ENCODE measurements around the gene TMCO6.
A peak's percentile ranks its signal among the peaks of the same experiment; 100 is the strongest.
"Not testable (repeated sequence)": the region's sequence is repeated elsewhere in the genome, so short reads cannot be mapped to it uniquely, and the experiment has no call there.

TMCO6 gene

GRCh38 chr5:140630292-140631035, 8.8 kb upstream of the TMCO6 start:
- FAIRE-seq (no peak), DNase-seq (ENCODE audit: low spot score) (no peak)

DNA sequence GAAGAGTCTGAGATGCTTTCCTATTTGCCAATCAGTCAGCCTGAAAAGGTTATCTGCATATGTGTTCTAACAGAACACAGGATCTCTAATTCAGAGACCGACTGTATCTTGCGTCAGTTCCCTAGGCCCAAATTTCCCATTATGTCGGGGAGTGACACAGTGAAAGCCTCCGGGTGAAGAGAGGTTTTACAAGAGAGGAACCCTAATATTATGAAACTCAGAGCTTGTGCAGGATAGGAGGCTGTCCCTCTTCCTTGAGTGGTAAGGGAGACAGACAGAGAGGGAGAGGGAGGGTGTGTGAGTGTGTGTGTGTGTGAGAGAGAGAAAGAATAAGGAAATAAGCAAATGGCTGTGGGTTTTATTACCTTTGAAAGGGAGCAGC, 8.2 kb upstream of the TMCO6 start:
- no peak for FAIRE-seq
- no peak for DNase-seq (ENCODE audit: low spot score)

- DNase-seq (ENCODE audit: low spot score), result no peak
- no peak for FAIRE-seq
Measured at GRCh38 chr5:140631831-140632365, 7.4 kb upstream of the TMCO6 start.

GRCh38 chr5:140632366-140633020, 6.8 kb upstream of the TMCO6 start:
- FAIRE-seq, result no peak
- DNase-seq (ENCODE audit: low spot score), result no peak

DNA sequence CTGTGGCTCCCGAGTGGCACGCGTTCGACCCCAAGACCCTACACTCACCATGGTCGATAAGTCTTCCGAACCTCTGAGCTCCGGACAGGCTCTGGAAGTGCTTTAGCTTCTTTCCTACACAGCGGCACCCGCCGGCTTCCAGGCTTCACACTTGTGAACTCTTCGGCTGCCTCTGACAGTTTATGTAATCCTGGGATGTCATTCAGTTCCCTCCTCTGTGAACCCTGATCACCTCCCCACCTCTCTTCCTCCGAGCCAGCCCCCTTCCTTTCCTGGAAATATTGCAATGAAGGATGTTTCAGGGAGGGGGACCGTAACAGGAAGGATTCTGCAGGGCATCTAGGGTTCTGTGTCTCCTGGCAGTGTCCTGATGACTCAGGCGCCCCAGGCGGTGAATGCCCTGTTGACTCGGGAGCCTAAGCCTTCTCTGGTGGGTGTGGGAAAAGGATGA, 6.2 kb upstream of the TMCO6 start, which contains the start of gene CD14:
CD14 (minus strand) TSS at position 155 of the 451 bp plus-strand sequence; CDS start at position 51, 104 bp downstream.
- FAIRE-seq, result no peak
- no peak for DNase-seq (ENCODE audit: low spot score)

- no peak for FAIRE-seq
- no peak for DNase-seq (ENCODE audit: low spot score)
Measured at GRCh38 chr5:140633501-140633900, 5.8 kb upstream of the TMCO6 start.

GRCh38 chr5:140634103-140634502, 5.1 kb upstream of the TMCO6 start:
- FAIRE-seq (no peak), DNase-seq (ENCODE audit: low spot score) (no peak)

- DNase-seq (ENCODE audit: low spot score), result no peak
- no peak for FAIRE-seq
Measured at GRCh38 chr5:140635291-140636257, 3.7 kb upstream of the TMCO6 start.

- no peak for DNase-seq (ENCODE audit: low spot score)
- FAIRE-seq, result no peak
Measured at GRCh38 chr5:140637371-140638100, 1.7 kb upstream of the TMCO6 start.

- DNase-seq (ENCODE audit: low spot score); FAIRE-seq: not testable (repeated sequence)
Measured at GRCh38 chr5:140638898-140639147, 428 bp upstream of the TMCO6 start.

DNA sequence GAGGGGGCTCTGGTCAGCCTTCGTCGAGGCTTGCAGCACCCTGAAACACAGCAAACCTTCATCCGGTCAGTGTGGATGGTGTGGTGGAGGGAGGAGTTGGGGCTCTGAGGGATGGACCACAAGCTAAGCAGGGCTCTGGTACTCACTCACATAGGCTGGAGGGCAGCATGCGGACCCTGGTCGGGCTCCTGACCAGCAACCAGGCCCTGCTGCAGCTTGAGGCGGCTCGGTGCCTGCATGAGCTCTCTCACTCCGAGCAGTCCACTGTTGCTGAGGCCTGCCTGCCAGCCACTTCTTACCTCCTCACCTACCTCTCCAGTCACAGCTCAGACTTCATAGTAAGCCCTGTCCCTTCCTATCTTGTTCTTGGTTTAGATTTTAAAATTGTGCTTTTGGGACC, 2.5 kb downstream of the TMCO6 start:
- FAIRE-seq (no peak), DNase-seq (ENCODE audit: low spot score) (no peak)

GRCh38 chr5:140642718-140643117, 3.5 kb downstream of the TMCO6 start:
- DNase-seq (ENCODE audit: low spot score) (no peak), FAIRE-seq (no peak)

DNA sequence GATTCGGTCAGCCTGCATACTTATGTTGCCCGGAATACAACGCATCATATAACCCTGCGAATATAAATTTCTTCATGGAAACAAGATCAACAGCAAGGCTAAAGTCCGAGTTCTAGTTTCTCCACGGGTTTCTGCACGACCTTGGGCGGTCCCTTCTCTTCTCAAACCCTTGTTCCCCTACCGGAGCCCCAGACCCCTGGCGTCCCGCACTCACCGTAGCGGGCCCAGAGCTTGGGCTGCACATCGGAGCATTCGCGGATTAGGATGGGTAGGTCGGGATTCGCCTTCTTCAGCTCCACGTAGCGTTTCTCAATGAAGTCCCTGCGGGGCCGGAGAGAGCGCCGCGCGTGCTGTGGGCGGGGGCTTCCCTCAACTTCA, 7.8 kb downstream of the TMCO6 start:
- FAIRE-seq, result no peak

DNA sequence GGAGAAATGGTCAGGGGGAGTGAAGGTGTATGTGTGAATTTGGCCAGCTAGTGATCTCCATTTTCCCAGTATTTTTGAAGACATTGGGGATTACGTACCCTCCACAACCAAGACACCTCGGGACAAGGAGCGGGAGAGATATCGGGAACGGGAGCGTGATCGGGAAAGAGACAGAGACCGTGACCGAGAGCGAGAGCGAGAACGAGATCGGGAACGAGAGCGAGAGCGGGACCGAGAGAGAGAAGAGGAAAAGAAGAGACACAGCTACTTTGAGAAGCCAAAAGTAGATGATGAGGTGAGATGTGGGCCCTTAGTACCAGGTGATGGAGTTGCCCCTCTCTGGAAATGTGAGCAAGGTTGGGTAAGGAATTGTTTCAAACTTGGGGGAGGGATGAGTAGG, 19.6 kb downstream of the TMCO6 start:
- FAIRE-seq (no peak), DNase-seq (ENCODE audit: low spot score) (no peak)

More for the DNA sequence above, 7.8 kb downstream of the TMCO6 start:
- peak; percentile 8 for DNase-seq (ENCODE audit: low spot score)

DNA sequence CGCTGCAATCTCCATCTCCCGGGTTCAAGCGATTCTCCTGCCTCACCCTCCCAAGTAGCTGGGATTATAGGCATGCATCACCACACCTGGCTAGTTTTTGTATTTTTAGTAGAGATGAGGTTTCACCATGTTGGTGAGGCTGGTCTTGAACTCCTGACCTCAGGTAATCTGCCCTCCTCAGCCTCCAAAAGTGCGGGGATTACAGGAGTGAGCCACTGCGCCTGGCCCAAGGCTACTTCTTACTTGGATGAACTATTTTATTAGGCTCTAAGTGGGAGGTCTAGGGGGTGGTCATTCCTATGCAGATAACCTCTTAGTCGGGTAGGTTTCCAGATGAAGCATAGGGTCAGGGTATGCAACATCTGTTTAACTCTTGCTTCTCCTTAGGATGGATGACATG, 21.1 kb downstream of the TMCO6 start:
- DNase-seq (ENCODE audit: low spot score); FAIRE-seq: not testable (repeated sequence)

DNA sequence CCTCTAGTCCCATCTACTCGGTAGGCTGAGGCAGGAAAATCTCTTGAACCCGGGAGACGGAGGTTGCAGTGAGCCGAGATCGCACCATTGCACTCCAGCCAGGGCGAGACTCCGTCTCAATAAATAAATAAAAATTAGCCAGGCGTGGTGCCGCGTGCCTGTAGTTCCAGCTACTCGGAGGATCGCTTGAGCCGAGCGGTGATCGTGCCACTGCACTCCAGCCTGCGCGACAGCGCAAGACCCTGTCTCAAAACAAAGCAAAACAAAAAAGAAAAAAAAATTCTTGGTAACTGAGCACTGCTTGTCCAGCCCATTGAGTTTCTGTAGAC, 24.7 kb downstream of the TMCO6 start:
- FAIRE-seq, result no peak
- DNase-seq (ENCODE audit: low spot score), result no peak

- DNase-seq (ENCODE audit: low spot score), result peak; percentile 90
- no peak for FAIRE-seq
Measured at GRCh38 chr5:140664359-140665119, 25.3 kb downstream of the TMCO6 start, which contains the start of gene WDR55. TSS of gene WDR55 (plus strand) at chr5:140664904. CDS start at chr5:140664913, 9 bp downstream.

- FAIRE-seq; DNase-seq (ENCODE audit: low spot score): not testable (repeated sequence)
Measured at GRCh38 chr5:140671035-140671434, 31.8 kb downstream of the TMCO6 start.

DNA sequence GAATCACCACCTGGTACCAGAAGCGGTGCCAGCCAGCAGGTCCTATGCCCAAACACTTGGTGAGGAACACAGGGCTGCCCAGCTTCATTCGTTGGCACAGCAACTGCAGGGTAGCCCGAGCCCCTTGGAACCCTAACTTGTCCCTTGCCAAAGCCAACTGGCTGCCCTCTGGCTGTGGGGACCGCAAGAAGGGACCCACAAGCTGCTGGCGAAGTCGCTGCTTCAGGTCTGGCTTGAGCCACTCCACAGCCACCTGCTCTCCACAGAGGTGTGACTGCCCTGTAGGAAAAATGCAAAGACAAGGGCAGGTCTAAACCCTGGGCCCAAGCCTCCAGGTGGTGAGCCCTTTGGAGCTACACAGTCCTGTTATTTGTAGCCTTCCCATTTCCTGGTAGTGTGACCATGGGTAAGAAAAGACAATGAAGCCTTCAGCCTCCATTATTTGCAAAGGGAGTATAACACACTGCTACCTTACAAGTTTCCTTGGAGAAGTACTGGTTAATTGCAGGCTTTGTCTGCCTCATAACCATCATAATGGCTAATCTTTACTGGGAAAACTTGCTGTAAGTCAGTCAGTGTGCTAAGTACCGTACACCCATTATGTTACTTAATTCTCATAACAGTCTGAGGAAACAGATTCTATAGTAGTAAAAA, 32.3 kb downstream of the TMCO6 start:
- FAIRE-seq, result no peak
- no peak for DNase-seq (ENCODE audit: low spot score)
